A549 (cell line): ENCODE data around the gene CHSY3. TPM values are rescaled to one million over a fixed set of nuclear protein-coding genes. Genes with fewer than 3 reads are reported as not detected.

Experiments used
- ATAC-seq, 2 experiments: fragments of 200-7000 bp in 1 of 2; fragments of >200 bp in 1 of 2; cut with Nextera tagmentation in 1 of 2; cut with Tn5 transposase in 1 of 2; 3 replicates each; pipeline versions ENCODE4 v1.8.0 to v1.9.1; 2018 to 2020; ENCODE audit warnings: mild to moderate bottlenecking in 1 of 2, moderate library complexity in 1 of 2
- CTCF ChIA-PET: fragments of 300-600 bp; sonication (Branson Sonifier 250); formaldehyde crosslinking; extraction: SDS; loops from one replicate; lab custom pipeline; 2021; ENCODE audit warnings: antibody characterized with exemption, inconsistent platforms; lab: Yijun Ruan, JAX
- POLR2A ChIA-PET: fragments of 350-600 bp; formaldehyde crosslinking; extraction: SDS; loops from one replicate; lab custom pipeline; 2021; ENCODE audit warnings: antibody characterized with exemption, inconsistent platforms; lab: Yijun Ruan, JAX
- DNase-seq, 2 experiments: peaks; one replicate each; pipeline versions ENCODE4 v3.0.0 to v3.0.0-alpha.2; 2011 to 2016; ENCODE audit warnings: low read depth in 1 of 2, low spot score in 1 of 2
- FAIRE-seq: peaks from 2 replicates; lab custom pipeline; 2011; peaks lifted over from hg19 to GRCh38; lab: Jason Lieb, UNC
- H3K27ac ChIP-seq, 2 experiments: fragments of >200 bp; sonication (Bioruptor Twin); formaldehyde crosslinking; 3 replicates each; pipeline ENCODE4 v1.5.1; 2016 to 2017
- H3K4me1 ChIP-seq: fragments of >200 bp; sonication (Bioruptor Twin); formaldehyde crosslinking; 3 replicates; pipeline ENCODE4 v1.6.1; 2016
- H3K4me2 ChIP-seq: fragments of >200 bp; sonication (Bioruptor Twin); formaldehyde crosslinking; 3 replicates; pipeline ENCODE4 v1.6.1; 2016
- H3K4me3 ChIP-seq: fragments of >200 bp; sonication (Bioruptor Twin); formaldehyde crosslinking; 3 replicates; pipeline ENCODE4 v1.5.1; 2016
- H3K9me3 ChIP-seq: fragments of >200 bp; sonication (Bioruptor Twin); formaldehyde crosslinking; 3 replicates; pipeline ENCODE4 v1.6.1; 2016
- CBX8 ChIP-seq: fragments of 200-600 bp; sonication (generic); IDR thresholded peaks from 2 replicates; pipeline ENCODE4 v1.6.1; 2016
- CEBPB ChIP-seq, 2 experiments: fragments of >200 bp in 1 of 2; sonication (Bioruptor Twin) in 1 of 2; formaldehyde crosslinking in 1 of 2; IDR thresholded peaks; 2 replicates each; pipeline ENCODE4 v1.6.1; 2012 to 2016
- CHD2 ChIP-seq: fragments of 150-350 bp; IDR thresholded peaks from 2 replicates; pipeline ENCODE4 v1.6.1; 2014; ENCODE audit warnings: low read length; ENCODE audit not compliant: partially characterized antibody
- CHD4 ChIP-seq: fragments of 200-600 bp; sonication (generic); IDR thresholded peaks from 2 replicates; pipeline ENCODE4 v1.6.1; 2016; ENCODE audit warnings: antibody characterized with exemption, mild to moderate bottlenecking, borderline replicate concordance
- HDAC2 ChIP-seq: fragments of 200-600 bp; sonication (generic); IDR thresholded peaks from 2 replicates; pipeline ENCODE4 v1.6.1; 2016
- HEYL ChIP-seq: fragments of 250-450 bp; sonication (Bioruptor Pico); IDR thresholded peaks from 2 replicates; pipeline ENCODE4 v1.8.0; 2021; ENCODE audit warnings: mild to moderate bottlenecking, moderate library complexity
- JUN ChIP-seq, 2 experiments: fragments of >200 bp; sonication (Bioruptor Twin); formaldehyde crosslinking; IDR thresholded peaks; 2 replicates in 1 of 2; 3 replicates in 1 of 2; pipeline ENCODE4 v1.6.1; 2016 to 2017
- KDM5A ChIP-seq: fragments of 200-600 bp; sonication (generic); IDR thresholded peaks from 2 replicates; pipeline ENCODE4 v1.6.1; 2016; ENCODE audit warnings: antibody characterized with exemption, mild to moderate bottlenecking
- NFE2L2 ChIP-seq: fragments of 150-350 bp; conservative IDR thresholded peaks from 2 replicates; pipeline ENCODE4 v1.6.1; 2014; ENCODE audit warnings: low read length
- NR3C1 ChIP-seq: fragments of >200 bp; sonication (Bioruptor Twin); formaldehyde crosslinking; IDR thresholded peaks from 3 replicates; pipeline ENCODE4 v1.6.1; 2017
- POLR2A ChIP-seq: IDR thresholded peaks from 2 replicates; pipeline ENCODE4 v1.6.1; 2012; ENCODE audit warnings: mild to moderate bottlenecking, low read length
- RAD21 ChIP-seq, 2 experiments: fragments of >200 bp in 1 of 2; sonication (Bioruptor Twin) in 1 of 2; formaldehyde crosslinking in 1 of 2; IDR thresholded peaks in 1 of 2; conservative IDR thresholded peaks in 1 of 2; 2 replicates in 1 of 2; 3 replicates in 1 of 2; pipeline ENCODE4 v1.6.1; 2012 to 2018; ENCODE audit warnings: inconsistent platforms in 1 of 2
- RARB ChIP-seq: fragments of 250-450 bp; sonication (Bioruptor Pico); IDR thresholded peaks from 2 replicates; pipeline ENCODE4 v1.8.0; 2021; ENCODE audit warnings: mild to moderate bottlenecking, moderate library complexity
- RCOR1 ChIP-seq: fragments of 150-350 bp; IDR thresholded peaks from 2 replicates; pipeline ENCODE4 v1.6.1; 2014; ENCODE audit warnings: antibody characterized with exemption, low read length, low read depth
- REST ChIP-seq: fragments of 200-600 bp; sonication (generic); IDR thresholded peaks from 2 replicates; pipeline ENCODE4 v1.6.1; 2016; ENCODE audit warnings: antibody characterized with exemption, mild to moderate bottlenecking, moderate library complexity
- RFX5 ChIP-seq: fragments of 450-650 bp; IDR thresholded peaks from 2 replicates; pipeline ENCODE4 v1.7.1; 2014; ENCODE audit warnings: antibody characterized with exemption, mild to moderate bottlenecking, moderate library complexity
- RNF2 ChIP-seq: fragments of 200-600 bp; sonication (generic); IDR thresholded peaks from 2 replicates; pipeline ENCODE4 v1.6.1; 2016; ENCODE audit warnings: low read depth, mild to moderate bottlenecking, antibody characterized with exemption, moderate library complexity, borderline replicate concordance
- TP53 ChIP-seq: fragments of 250-450 bp; sonication (Bioruptor Pico); IDR thresholded peaks from 2 replicates; pipeline ENCODE4 v1.5.0; 2021; ENCODE audit warnings: mild to moderate bottlenecking, moderate library complexity
- ZC3H11A ChIP-seq: fragments of 450-650 bp; IDR thresholded peaks from 2 replicates; pipeline ENCODE4 v1.6.1; 2014; ENCODE audit warnings: antibody characterized with exemption, mild to moderate bottlenecking
- ZFP36 ChIP-seq: fragments of 450-650 bp; IDR thresholded peaks from 2 replicates; pipeline ENCODE4 v1.6.1; 2014; ENCODE audit warnings: borderline replicate concordance; ENCODE audit not compliant: partially characterized antibody
- ZSCAN20 ChIP-seq: fragments of 250-450 bp; sonication (Bioruptor Pico); IDR thresholded peaks from 2 replicates; pipeline ENCODE4 v1.8.0; 2022; ENCODE audit warnings: mild to moderate bottlenecking, moderate library complexity
- WGBS: methylation state at CpG from one replicate; pipeline ENCODE4 v1.1.6; 2017; ENCODE audit errors: missing lambda C conversion rate; 5-methylcytosine and 5-hydroxymethylcytosine counted together
- polyA plus RNA-seq, 4 experiments: library from polyadenylated mRNA; depleted of rRNA in 3 of 4; stranded (reverse); fragments of >200 nt; fragmentation: RNase III in 1 of 4; extraction: RNeasy Plus Mini Kit Qiagen cat#74134 plus additional on column Dnase treatment in 1 of 4; gene quantifications; 2 replicates in 3 of 4; 3 replicates in 1 of 4; pipeline ENCODE4 v1.2.3, GENCODE V29; 2011 to 2017
- TF ChIP-seq, protein P1 (sequence below): fragments of 150-350 bp; IDR thresholded peaks from 2 replicates; pipeline ENCODE4 v1.6.1; 2014; ENCODE audit warnings: low read depth, mild to moderate bottlenecking, low read length

Gene CHSY3
- polyA plus RNA-seq, 2 of the 4 experiments (the other 2 are of a cell fraction) = 0.06 to 0.12 TPM

DNA sequence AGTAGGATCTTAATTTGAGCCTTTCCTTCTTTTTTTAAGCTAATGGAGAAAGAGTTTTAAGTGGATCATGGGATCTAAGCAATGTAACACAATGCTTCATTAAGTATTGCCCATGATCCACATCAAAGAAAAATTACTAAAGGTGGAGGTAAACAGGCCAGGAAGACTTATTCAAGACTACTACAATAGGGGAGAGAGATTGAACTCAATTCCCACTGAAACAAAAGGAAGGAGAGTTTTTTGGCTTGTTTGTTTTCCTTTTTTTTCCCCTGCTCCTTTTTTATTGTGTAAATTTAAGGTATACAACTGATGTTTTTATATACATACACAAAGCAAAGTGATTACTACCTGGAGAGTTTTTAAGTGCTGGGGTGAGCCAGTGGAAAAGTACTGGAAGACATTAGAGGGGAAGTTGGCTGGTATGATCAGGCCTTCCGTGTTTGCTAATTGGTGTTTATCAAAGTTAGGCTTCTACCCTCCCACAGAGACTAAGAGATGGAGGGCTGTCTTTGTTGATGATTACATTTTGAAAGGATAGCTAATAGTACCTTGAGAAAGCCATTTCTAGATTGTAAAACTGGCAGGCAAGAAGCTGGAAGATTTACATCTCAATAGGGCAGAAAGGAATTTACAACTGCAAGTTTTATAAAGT lies 262.7 kb downstream of the CHSY3 start (continued):
- TF ChIP-seq CHD2 = no peak
- TF ChIP-seq RCOR1 = no peak
- TF ChIP-seq, all 56 proteins: peak for 0

DNA sequence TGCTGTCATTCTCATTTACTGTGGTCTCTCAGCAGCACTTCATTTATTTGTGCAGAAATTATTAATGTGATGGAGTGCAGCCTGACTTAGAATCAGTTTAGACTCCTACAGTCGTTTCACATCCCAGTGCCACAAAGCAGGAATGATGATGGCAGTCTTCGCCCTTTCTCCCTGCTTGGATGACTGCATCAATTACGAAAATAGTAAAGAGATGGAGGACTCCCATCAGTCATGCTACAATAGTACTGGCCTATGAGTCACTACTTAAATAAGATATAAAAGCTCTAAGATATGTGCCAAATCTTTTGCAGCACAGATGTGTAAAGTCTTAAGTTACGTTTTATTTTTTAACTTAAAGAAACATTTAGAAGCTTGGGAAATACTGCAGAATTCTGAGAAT lies 263.9 kb downstream of the CHSY3 start:
- TF ChIP-seq NR3C1 = no peak
- TF ChIP-seq NFE2L2 = no peak
- no peak for TF ChIP-seq CHD4
- no peak for TF ChIP-seq HDAC2
- no peak for TF ChIP-seq RARB (CRISPR knock-in tag)
- TF ChIP-seq RFX5 = no peak
- no peak for TF ChIP-seq REST
- no peak for TF ChIP-seq ZFP36
- TF ChIP-seq, protein P1, sequence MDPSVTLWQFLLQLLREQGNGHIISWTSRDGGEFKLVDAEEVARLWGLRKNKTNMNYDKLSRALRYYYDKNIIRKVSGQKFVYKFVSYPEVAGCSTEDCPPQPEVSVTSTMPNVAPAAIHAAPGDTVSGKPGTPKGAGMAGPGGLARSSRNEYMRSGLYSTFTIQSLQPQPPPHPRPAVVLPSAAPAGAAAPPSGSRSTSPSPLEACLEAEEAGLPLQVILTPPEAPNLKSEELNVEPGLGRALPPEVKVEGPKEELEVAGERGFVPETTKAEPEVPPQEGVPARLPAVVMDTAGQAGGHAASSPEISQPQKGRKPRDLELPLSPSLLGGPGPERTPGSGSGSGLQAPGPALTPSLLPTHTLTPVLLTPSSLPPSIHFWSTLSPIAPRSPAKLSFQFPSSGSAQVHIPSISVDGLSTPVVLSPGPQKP = no peak
- no peak for TF ChIP-seq RNF2
- TF ChIP-seq TP53 (CRISPR knock-in tag) = no peak
- no peak for TF ChIP-seq POLR2A
- TF ChIP-seq ZC3H11A = no peak
- TF ChIP-seq RAD21 (conservative IDR thresholded peaks at IDR 0.05 in 1 of 2, IDR thresholded peaks at IDR 0.05 in 1 of 2) = no peak
- TF ChIP-seq ZSCAN20 = no peak
- TF ChIP-seq CHD2 = no peak
- TF ChIP-seq HEYL (CRISPR knock-in tag) = no peak
- no peak for TF ChIP-seq CEBPB (IDR thresholded peaks at IDR 0.05)
- TF ChIP-seq JUN (IDR thresholded peaks at IDR 0.05) = no peak
- Histone ChIP-seq H3K4me1 (no peaks in the 10 kb centered on the region), H3K27ac (no peak overlapping the region), H3K9me3 (no peaks in the 10 kb centered on the region), H3K4me3 (no peak overlapping the region), H3K4me2 (no peak overlapping the region)
- POLR2A ChIA-PET = no interaction called here
- CTCF ChIA-PET = no interaction called here
- whole genome bisulfite sequencing = 25% methylated on average over 4 of the region's 4 CpGs
- ATAC-seq (no peak), DNase-seq (peak in 1 of 2 experiments; percentile 2), FAIRE-seq (no peak)

DNA sequence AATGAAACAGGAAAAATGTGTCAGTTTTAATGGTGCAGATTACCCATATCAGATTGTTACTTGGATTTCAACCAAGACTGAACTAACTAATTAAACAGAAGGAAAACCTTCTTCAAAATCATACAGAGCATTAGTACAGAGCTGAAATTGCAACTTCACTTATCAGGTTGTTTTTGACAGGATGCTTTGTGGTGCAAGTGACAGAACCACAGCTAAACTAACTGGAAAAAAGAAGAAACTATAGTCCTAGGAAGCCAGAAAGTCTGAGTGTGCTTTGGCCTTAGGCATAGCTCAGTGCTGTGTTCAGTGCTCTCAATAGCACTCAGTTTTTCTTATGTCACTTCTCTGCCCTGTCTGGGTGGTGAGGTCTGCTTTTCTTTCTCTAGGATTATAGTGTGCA lies 267.4 kb downstream of the CHSY3 start:
- CTCF ChIA-PET = no interaction called here
- no peak overlapping the region for H3K4me3 ChIP-seq
- POLR2A ChIA-PET = no interaction called here
- TF ChIP-seq CBX8 (no peak), KDM5A (no peak)
- H3K4me2 ChIP-seq = no peak overlapping the region
- H3K9me3 ChIP-seq = no peaks in the 10 kb centered on the region
- DNase-seq = no peak
- H3K27ac ChIP-seq = no peak overlapping the region
- FAIRE-seq = no peak
- no peaks in the 10 kb centered on the region for H3K4me1 ChIP-seq
- ATAC-seq = no peak
